ENCODE results near the gene MDM2. TPM values are rescaled to one million over a fixed set of nuclear protein-coding genes. Genes with fewer than 3 reads are reported as not detected.
"Not testable (repeated sequence)": the region's sequence is repeated elsewhere in the genome, so short reads cannot be mapped to it uniquely, and the experiment has no call there.

MDM2 gene
- total and polyA plus RNA-seq, 4 donors = 62.1 to 92.7 (median 77.8) TPM

GRCh38 chr12:68792952-68793351 is 15.0 kb upstream of the MDM2 start:
- Histone ChIP-seq H3K4me1 (ENCODE audit: control insufficient read depth, insufficient read depth, low read length) (no peaks in the 10 kb centered on the region), H3K27me3 (ENCODE audit: control insufficient read depth, insufficient read depth, low read length) (no peaks in the 10 kb centered on the region), H3K9me3 (ENCODE audit: control insufficient read depth, insufficient read depth, low read length) (no peaks in the 10 kb centered on the region), H3K27ac (ENCODE audit: low read depth, low read length) (no peak overlapping the region), H3K4me3 (ENCODE audit: low read depth, low read length) (no peak overlapping the region), H3K36me3 (ENCODE audit: control insufficient read depth, insufficient read depth, low read length) (no peaks in the 10 kb centered on the region)
- no CpG with 5 or more reads among the region's 2 CpGs for WGBS (ENCODE audit: insufficient coverage)
- peak in 1 of 6 donors; percentile 57 for DNase-seq (ENCODE audit: low read depth in 4 of 6, low spot score in 6 of 6)

- DNase-seq (ENCODE audit: low read depth in 4 of 6, low spot score in 6 of 6) = no peak
- H3K4me1 ChIP-seq (ENCODE audit: control insufficient read depth, insufficient read depth, low read length) = no peaks in the 10 kb centered on the region
- H3K9me3 ChIP-seq (ENCODE audit: control insufficient read depth, insufficient read depth, low read length) = no peaks in the 10 kb centered on the region
- no peaks in the 10 kb centered on the region for H3K36me3 ChIP-seq (ENCODE audit: control insufficient read depth, insufficient read depth, low read length)
- no peak overlapping the region for H3K27ac ChIP-seq (ENCODE audit: low read depth, low read length)
- WGBS (ENCODE audit: insufficient coverage) = 100% methylated on average over 1 of the region's 4 CpGs
- no peaks in the 10 kb centered on the region for H3K27me3 ChIP-seq (ENCODE audit: control insufficient read depth, insufficient read depth, low read length)
- no peak overlapping the region for H3K4me3 ChIP-seq (ENCODE audit: low read depth, low read length)
These were observed 14.5 kb upstream of the MDM2 start for GRCh38 chr12:68793436-68793835.

GRCh38 chr12:68793975-68794652 is 13.9 kb upstream of the MDM2 start:
- no peaks in the 10 kb centered on the region for H3K36me3 ChIP-seq (ENCODE audit: control insufficient read depth, insufficient read depth, low read length)
- 100% methylated on average over 3 of the region's 4 CpGs for WGBS (ENCODE audit: insufficient coverage)
- H3K27me3 ChIP-seq (ENCODE audit: control insufficient read depth, insufficient read depth, low read length) = no peaks in the 10 kb centered on the region
- no peak overlapping the region for H3K4me3 ChIP-seq (ENCODE audit: low read depth, low read length)
- DNase-seq (ENCODE audit: low read depth in 4 of 6, low spot score in 6 of 6) = no peak
- H3K4me1 ChIP-seq (ENCODE audit: control insufficient read depth, insufficient read depth, low read length) = no peaks in the 10 kb centered on the region
- no peaks in the 10 kb centered on the region for H3K9me3 ChIP-seq (ENCODE audit: control insufficient read depth, insufficient read depth, low read length)
- no peak overlapping the region for H3K27ac ChIP-seq (ENCODE audit: low read depth, low read length)

GRCh38 chr12:68794653-68795251 is 13.2 kb upstream of the MDM2 start:
- Histone ChIP-seq H3K4me3 (ENCODE audit: low read depth, low read length) (no peak overlapping the region), H3K36me3 (ENCODE audit: control insufficient read depth, insufficient read depth, low read length) (no peaks in the 10 kb centered on the region), H3K27me3 (ENCODE audit: control insufficient read depth, insufficient read depth, low read length) (no peaks in the 10 kb centered on the region), H3K9me3 (ENCODE audit: control insufficient read depth, insufficient read depth, low read length) (no peaks in the 10 kb centered on the region), H3K27ac (ENCODE audit: low read depth, low read length) (no peak overlapping the region), H3K4me1 (ENCODE audit: control insufficient read depth, insufficient read depth, low read length) (no peaks in the 10 kb centered on the region)
- DNase-seq (ENCODE audit: low read depth in 4 of 6, low spot score in 6 of 6) = no peak
- no CpG with 5 or more reads among the region's 3 CpGs for WGBS (ENCODE audit: insufficient coverage)

- no peaks in the 10 kb centered on the region for H3K4me1 ChIP-seq (ENCODE audit: control insufficient read depth, insufficient read depth, low read length)
- 100% methylated on average over 5 of the region's 15 CpGs for WGBS (ENCODE audit: insufficient coverage)
- H3K4me3 ChIP-seq (ENCODE audit: low read depth, low read length) = no peak overlapping the region
- no peaks in the 10 kb centered on the region for H3K27me3 ChIP-seq (ENCODE audit: control insufficient read depth, insufficient read depth, low read length)
- no peaks in the 10 kb centered on the region for H3K9me3 ChIP-seq (ENCODE audit: control insufficient read depth, insufficient read depth, low read length)
- no peak for DNase-seq (ENCODE audit: low read depth in 4 of 6, low spot score in 6 of 6)
- no peaks in the 10 kb centered on the region for H3K36me3 ChIP-seq (ENCODE audit: control insufficient read depth, insufficient read depth, low read length)
- no peak overlapping the region for H3K27ac ChIP-seq (ENCODE audit: low read depth, low read length)
These were observed 11.6 kb upstream of the MDM2 start for GRCh38 chr12:68796399-68796798.

- H3K4me3 ChIP-seq (ENCODE audit: low read depth, low read length) = no peak overlapping the region
- DNase-seq (ENCODE audit: low read depth in 4 of 6, low spot score in 6 of 6) = no peak
- H3K36me3 ChIP-seq (ENCODE audit: control insufficient read depth, insufficient read depth, low read length) = no peaks in the 10 kb centered on the region
- H3K27ac ChIP-seq (ENCODE audit: low read depth, low read length) = no peak overlapping the region
- no CpG with 5 or more reads among the region's 1 CpG for WGBS (ENCODE audit: insufficient coverage)
- no peaks in the 10 kb centered on the region for H3K4me1 ChIP-seq (ENCODE audit: control insufficient read depth, insufficient read depth, low read length)
- H3K27me3 ChIP-seq (ENCODE audit: control insufficient read depth, insufficient read depth, low read length) = no peaks in the 10 kb centered on the region
- no peaks in the 10 kb centered on the region for H3K9me3 ChIP-seq (ENCODE audit: control insufficient read depth, insufficient read depth, low read length)
These were observed 9.1 kb upstream of the MDM2 start for GRCh38 chr12:68798882-68799234.

GRCh38 chr12:68800294-68800693 is 7.7 kb upstream of the MDM2 start:
- Histone ChIP-seq H3K9me3 (ENCODE audit: control insufficient read depth, insufficient read depth, low read length) (no peaks in the 10 kb centered on the region), H3K27me3 (ENCODE audit: control insufficient read depth, insufficient read depth, low read length) (no peaks in the 10 kb centered on the region), H3K27ac (ENCODE audit: low read depth, low read length) (no peak overlapping the region), H3K4me3 (ENCODE audit: low read depth, low read length) (no peak overlapping the region), H3K36me3 (ENCODE audit: control insufficient read depth, insufficient read depth, low read length) (no peaks in the 10 kb centered on the region), H3K4me1 (ENCODE audit: control insufficient read depth, insufficient read depth, low read length) (no peaks in the 10 kb centered on the region)
- no peak for DNase-seq (ENCODE audit: low read depth in 4 of 6, low spot score in 6 of 6)
- 94% methylated on average over 4 of the region's 5 CpGs for WGBS (ENCODE audit: insufficient coverage)

- H3K36me3 ChIP-seq (ENCODE audit: control insufficient read depth, insufficient read depth, low read length); H3K4me1 ChIP-seq (ENCODE audit: control insufficient read depth, insufficient read depth, low read length); H3K4me3 ChIP-seq (ENCODE audit: low read depth, low read length); DNase-seq (ENCODE audit: low read depth in 4 of 6, low spot score in 6 of 6); H3K27me3 ChIP-seq (ENCODE audit: control insufficient read depth, insufficient read depth, low read length); H3K27ac ChIP-seq (ENCODE audit: low read depth, low read length); H3K9me3 ChIP-seq (ENCODE audit: control insufficient read depth, insufficient read depth, low read length): not testable (repeated sequence)
- 95% methylated on average over 2 of the region's 7 CpGs for WGBS (ENCODE audit: insufficient coverage)
These were observed 6.9 kb upstream of the MDM2 start for GRCh38 chr12:68801124-68801523.

- H3K4me1 ChIP-seq (ENCODE audit: control insufficient read depth, insufficient read depth, low read length) = not testable (repeated sequence)
- WGBS (ENCODE audit: insufficient coverage) = no CpG with 5 or more reads among the region's 2 CpGs
These were observed 5.6 kb upstream of the MDM2 start for GRCh38 chr12:68802372-68802745.

GRCh38 chr12:68802911-68803651 is 4.9 kb upstream of the MDM2 start:
- 97% methylated on average over 14 of the region's 19 CpGs for WGBS (ENCODE audit: insufficient coverage)
- not testable (repeated sequence) for H3K4me1 ChIP-seq (ENCODE audit: control insufficient read depth, insufficient read depth, low read length); H3K9me3 ChIP-seq (ENCODE audit: control insufficient read depth, insufficient read depth, low read length); H3K4me3 ChIP-seq (ENCODE audit: low read depth, low read length); DNase-seq (ENCODE audit: low read depth in 4 of 6, low spot score in 6 of 6); H3K27me3 ChIP-seq (ENCODE audit: control insufficient read depth, insufficient read depth, low read length); H3K27ac ChIP-seq (ENCODE audit: low read depth, low read length); H3K36me3 ChIP-seq (ENCODE audit: control insufficient read depth, insufficient read depth, low read length)

More at GRCh38 chr12:68802372-68802745, 5.6 kb upstream of the MDM2 start:
- not testable (repeated sequence) for H3K9me3 ChIP-seq (ENCODE audit: control insufficient read depth, insufficient read depth, low read length); H3K36me3 ChIP-seq (ENCODE audit: control insufficient read depth, insufficient read depth, low read length); H3K27me3 ChIP-seq (ENCODE audit: control insufficient read depth, insufficient read depth, low read length); DNase-seq (ENCODE audit: low read depth in 4 of 6, low spot score in 6 of 6); H3K4me3 ChIP-seq (ENCODE audit: low read depth, low read length); H3K27ac ChIP-seq (ENCODE audit: low read depth, low read length)
